OCI-LY1 (cell line): ENCODE results near the gene MAP1LC3A.

Source experiments
- H2AFZ ChIP-seq: fragments of 200-600 bp; sonication (generic), shearing (Covaris generic); 2 replicates; pipeline ENCODE4 v1.6.0; 2014; ENCODE audit warnings: antibody characterized with exemption, mild to moderate bottlenecking, low read length
- H3F3A ChIP-seq: fragments of 200-600 bp; sonication (generic), shearing (Covaris generic); 2 replicates; pipeline ENCODE4 v1.6.0; 2014; ENCODE audit warnings: mild to moderate bottlenecking, antibody characterized with exemption, low read length, moderate library complexity; ENCODE audit not compliant: insufficient read depth
- H3K27ac ChIP-seq: fragments of 200-600 bp; sonication (generic); 2 replicates; pipeline ENCODE4 v1.5.1; 2014; ENCODE audit warnings: low read length, mixed run types, mild to moderate bottlenecking, low read depth; ENCODE audit not compliant: poor library complexity, severe bottlenecking
- H3K27me3 ChIP-seq: fragments of 200-600 bp; sonication (generic); 2 replicates; pipeline ENCODE4 v1.6.0; 2014; ENCODE audit warnings: antibody characterized with exemption, mild to moderate bottlenecking, low read length, moderate library complexity; ENCODE audit not compliant: insufficient read depth
- H3K36me3 ChIP-seq: fragments of 200-600 bp; sonication (generic); 2 replicates; pipeline ENCODE4 v1.6.1; 2014; ENCODE audit warnings: mild to moderate bottlenecking, antibody characterized with exemption, low read length, moderate library complexity, mixed read lengths; ENCODE audit not compliant: insufficient read depth
- H3K4me1 ChIP-seq: fragments of 200-600 bp; sonication (generic); 2 replicates; pipeline ENCODE4 v1.5.1; 2014; ENCODE audit warnings: mild to moderate bottlenecking, low read length, moderate library complexity; ENCODE audit not compliant: insufficient read depth, severe bottlenecking
- H3K4me2 ChIP-seq: fragments of 200-600 bp; sonication (generic), shearing (Covaris generic); 2 replicates; pipeline ENCODE4 v1.6.1; 2014; ENCODE audit warnings: low read length
- H3K4me3 ChIP-seq: fragments of 200-600 bp; sonication (generic); 2 replicates; pipeline ENCODE4 v1.5.1; 2014; ENCODE audit warnings: low read length, low read depth, mild to moderate bottlenecking, mixed read lengths; ENCODE audit not compliant: poor library complexity, severe bottlenecking
- H3K79me2 ChIP-seq: fragments of 200-600 bp; shearing (Covaris generic); 2 replicates; pipeline ENCODE4 v1.6.1; 2016; ENCODE audit warnings: mixed run types, low read length, mixed read lengths; ENCODE audit not compliant: insufficient read depth
- H3K9ac ChIP-seq: fragments of 200-600 bp; sonication (generic), shearing (Covaris generic); 2 replicates; pipeline ENCODE4 v1.6.1; 2014; ENCODE audit warnings: mild to moderate bottlenecking, low read length, mixed read lengths
- H3K9me2 ChIP-seq: fragments of 200-600 bp; sonication (generic), shearing (Covaris generic); 2 replicates; pipeline ENCODE4 v1.6.1; 2014; ENCODE audit warnings: low read depth, mild to moderate bottlenecking, low read length, mixed read lengths
- H3K9me3 ChIP-seq: fragments of 200-600 bp; shearing (Covaris generic); 2 replicates; pipeline ENCODE4 v1.6.1; 2014; ENCODE audit warnings: low read length, mixed read lengths
- H4K20me1 ChIP-seq: fragments of 200-600 bp; sonication (generic), shearing (Covaris generic); 2 replicates; pipeline ENCODE4 v1.6.0; 2016; ENCODE audit warnings: mild to moderate bottlenecking, low read length; ENCODE audit not compliant: insufficient read depth
- EZH2 ChIP-seq: fragments of 200-600 bp; sonication (generic), shearing (Covaris generic); IDR thresholded peaks from 2 replicates; pipeline ENCODE4 v1.8.0; 2017; ENCODE audit warnings: borderline replicate concordance, mixed run types, mild to moderate bottlenecking, antibody characterized with exemption, low read length, moderate library complexity, mixed read lengths
- TF ChIP-seq, protein P1 (sequence below): fragments of 200-600 bp; sonication (generic), shearing (Covaris generic); IDR thresholded peaks from 2 replicates; pipeline ENCODE4 v1.5.1; 2017; ENCODE audit warnings: mild to moderate bottlenecking, antibody characterized with exemption, low read length, moderate library complexity, mixed read lengths

The MAP1LC3A gene

DNA sequence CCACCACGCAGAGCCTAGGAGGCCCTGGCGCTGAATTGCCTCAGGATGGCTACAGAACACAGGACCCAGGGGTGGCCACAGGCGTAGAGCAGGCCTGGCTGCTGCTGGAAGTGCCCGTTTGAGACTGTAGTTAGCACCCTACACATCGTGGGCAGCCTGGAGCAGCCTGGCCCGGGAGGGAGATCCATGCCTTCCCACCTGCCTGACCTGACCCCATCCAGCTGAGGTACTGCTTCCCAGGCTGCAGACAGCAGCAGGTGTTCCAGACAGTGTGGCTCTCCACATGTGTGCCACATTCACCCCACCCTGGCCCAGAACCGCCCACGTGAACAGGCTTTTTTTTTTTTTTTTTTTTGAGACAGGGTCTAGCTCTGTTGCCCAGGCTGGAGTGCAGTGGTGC is 20.9 kb upstream of the MAP1LC3A start:
- Histone ChIP-seq H3K9me2 (no peaks in the 10 kb centered on the region), H3K9ac (no peak overlapping the region), H3K4me1 (no peaks in the 10 kb centered on the region), H3K36me3 (peaks cover 51% of the 10 kb centered on the region), H3K79me2 (no peaks in the 10 kb centered on the region), H3K9me3 (no peaks in the 10 kb centered on the region), H2AFZ (no peak overlapping the region), H4K20me1 (no peaks in the 10 kb centered on the region), H3K4me2 (no peak overlapping the region), H3F3A (no peaks in the 10 kb centered on the region), H3K27ac (no peak overlapping the region), H3K27me3 (no peaks in the 10 kb centered on the region), H3K4me3 (no peak overlapping the region)
- TF ChIP-seq, protein P1, sequence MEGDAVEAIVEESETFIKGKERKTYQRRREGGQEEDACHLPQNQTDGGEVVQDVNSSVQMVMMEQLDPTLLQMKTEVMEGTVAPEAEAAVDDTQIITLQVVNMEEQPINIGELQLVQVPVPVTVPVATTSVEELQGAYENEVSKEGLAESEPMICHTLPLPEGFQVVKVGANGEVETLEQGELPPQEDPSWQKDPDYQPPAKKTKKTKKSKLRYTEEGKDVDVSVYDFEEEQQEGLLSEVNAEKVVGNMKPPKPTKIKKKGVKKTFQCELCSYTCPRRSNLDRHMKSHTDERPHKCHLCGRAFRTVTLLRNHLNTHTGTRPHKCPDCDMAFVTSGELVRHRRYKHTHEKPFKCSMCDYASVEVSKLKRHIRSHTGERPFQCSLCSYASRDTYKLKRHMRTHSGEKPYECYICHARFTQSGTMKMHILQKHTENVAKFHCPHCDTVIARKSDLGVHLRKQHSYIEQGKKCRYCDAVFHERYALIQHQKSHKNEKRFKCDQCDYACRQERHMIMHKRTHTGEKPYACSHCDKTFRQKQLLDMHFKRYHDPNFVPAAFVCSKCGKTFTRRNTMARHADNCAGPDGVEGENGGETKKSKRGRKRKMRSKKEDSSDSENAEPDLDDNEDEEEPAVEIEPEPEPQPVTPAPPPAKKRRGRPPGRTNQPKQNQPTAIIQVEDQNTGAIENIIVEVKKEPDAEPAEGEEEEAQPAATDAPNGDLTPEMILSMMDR: no peak
- TF ChIP-seq EZH2: no peak

DNA sequence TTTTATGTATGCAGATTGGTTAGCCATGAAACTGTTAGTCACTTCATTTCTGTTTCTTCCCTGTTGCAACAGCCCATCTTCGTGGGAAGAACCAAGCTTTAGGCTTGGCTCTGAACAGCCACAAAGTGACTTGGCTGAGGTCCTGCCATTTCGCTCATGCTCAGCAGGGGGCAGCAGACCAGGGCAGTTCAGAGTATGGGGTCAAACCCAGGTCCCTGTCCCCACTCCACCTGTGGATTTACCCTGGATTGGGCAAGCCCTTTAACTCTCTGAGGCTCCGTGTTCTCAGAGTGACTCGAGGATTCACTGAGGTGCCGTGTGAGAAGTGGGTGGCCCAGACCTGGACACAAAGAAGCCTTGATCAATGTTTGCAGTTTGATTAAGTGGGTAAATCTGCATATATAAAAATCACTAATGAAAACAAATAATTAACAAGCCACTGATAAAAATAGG is 19.8 kb upstream of the MAP1LC3A start:
- Histone ChIP-seq H3K9ac (no peak overlapping the region), H3K4me3 (no peak overlapping the region), H3K27ac (no peak overlapping the region), H3K79me2 (no peaks in the 10 kb centered on the region), H3K9me2 (no peaks in the 10 kb centered on the region), H3K27me3 (no peaks in the 10 kb centered on the region), H3K4me2 (no peak overlapping the region), H3K36me3 (peaks cover 51% of the 10 kb centered on the region), H3K4me1 (no peaks in the 10 kb centered on the region), H2AFZ (no peak overlapping the region), H3K9me3 (no peaks in the 10 kb centered on the region), H4K20me1 (no peaks in the 10 kb centered on the region), H3F3A (no peaks in the 10 kb centered on the region)
- TF ChIP-seq, protein P1: peak; percentile 91
- TF ChIP-seq EZH2: no peak

DNA sequence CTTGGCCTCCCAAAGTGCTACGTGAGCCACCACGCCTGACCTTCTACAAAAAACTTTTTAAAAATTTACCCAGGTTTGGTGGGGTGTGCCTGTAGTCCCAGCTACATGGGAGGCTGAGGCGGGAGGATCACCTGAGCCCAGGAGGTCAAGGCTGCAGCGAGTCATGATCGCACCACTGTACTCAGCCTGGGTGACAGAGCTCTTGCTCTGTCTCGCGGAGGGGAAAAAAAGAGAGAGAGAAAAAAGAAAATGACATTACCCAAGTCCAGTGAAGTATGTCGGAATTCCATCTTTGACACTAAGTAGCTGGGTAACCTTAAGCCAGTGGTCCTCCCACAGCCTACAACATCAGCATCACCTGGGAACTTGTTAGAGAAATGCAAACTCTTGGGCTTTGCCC is 18.8 kb upstream of the MAP1LC3A start:
- no peak overlapping the region for H3K27ac ChIP-seq
- H3K4me3 ChIP-seq: no peak overlapping the region
- H3F3A ChIP-seq: no peaks in the 10 kb centered on the region
- no peak overlapping the region for H3K9ac ChIP-seq
- H3K4me2 ChIP-seq: no peak overlapping the region
- H3K27me3 ChIP-seq: no peaks in the 10 kb centered on the region; the same call in 1 of the 2 replicates
- no peaks in the 10 kb centered on the region for H3K9me3 ChIP-seq
- H3K9me2 ChIP-seq: no peaks in the 10 kb centered on the region
- no peaks in the 10 kb centered on the region for H3K4me1 ChIP-seq
- no peak overlapping the region for H2AFZ ChIP-seq
- no peaks in the 10 kb centered on the region for H3K79me2 ChIP-seq
- no peaks in the 10 kb centered on the region for H4K20me1 ChIP-seq
- H3K36me3 ChIP-seq: peaks cover 44% of the 10 kb centered on the region
- no peak for TF ChIP-seq EZH2
- TF ChIP-seq, protein P1: no peak
